ENCODE results near the gene RGMB.

RGMB gene

GRCh38 chr5:98757978-98758377, 15.5 kb upstream of the RGMB start:
- Histone ChIP-seq H2BK15ac (replicated peaks; ENCODE audit: low read depth) (no peak overlapping the region), H3K79me1 (ENCODE audit: low read length) (no peaks in the 10 kb centered on the region), H3K56ac (ENCODE audit: low read length) (no peak overlapping the region), H3K9ac (ENCODE audit: low read length) (no peak overlapping the region), H3K4ac (ENCODE audit: low read depth, low read length) (no peak overlapping the region), H3K23ac (ENCODE audit: low read length) (no peak overlapping the region), H3K4me2 (ENCODE audit: low read length) (no peak overlapping the region), H3K79me2 (ENCODE audit: control insufficient read depth, insufficient read depth, low read length) (no peaks in the 10 kb centered on the region), H3K18ac (ENCODE audit: low read length) (no peak overlapping the region), H2BK5ac (ENCODE audit: low read length) (no peak overlapping the region), H3K27me3 (ENCODE audit: insufficient read depth, low read length, poor library complexity) (no peaks in the 10 kb centered on the region), H3K27ac (ENCODE audit: low read depth, low read length) (no peak overlapping the region), H2AK5ac (ENCODE audit: low read length) (no peak overlapping the region), H4K5ac (ENCODE audit: low read length) (no peak overlapping the region), H3K4me3 (ENCODE audit: low read length) (no peak overlapping the region), H3K4me1 (ENCODE audit: control insufficient read depth, low read depth, low read length) (peaks cover 6% of the 10 kb centered on the region), H3K36me3 (ENCODE audit: control insufficient read depth, insufficient read depth, low read length) (no peaks in the 10 kb centered on the region), H2BK120ac (ENCODE audit: low read depth, low read length) (no peak overlapping the region), H4K8ac (ENCODE audit: low read depth, low read length) (no peak overlapping the region)
- WGBS (ENCODE audit: extremely low coverage, insufficient coverage, low lambda C conversion rate) = no CpG with 5 or more reads among the region's 2 CpGs
- no peak for DNase-seq

- H3K9ac ChIP-seq (ENCODE audit: low read length) = no peak overlapping the region
These were observed 10.3 kb upstream of the RGMB start for GRCh38 chr5:98763001-98763630.

GRCh38 chr5:98765815-98766214, 7.6 kb upstream of the RGMB start:
- DNase-seq = no peak
- Histone ChIP-seq H3K79me1 (ENCODE audit: low read length) (no peaks in the 10 kb centered on the region), H3K4ac (ENCODE audit: low read depth, low read length) (no peak overlapping the region), H2BK15ac (replicated peaks; ENCODE audit: low read depth) (peak overlapping the region; percentile 46), H2BK120ac (ENCODE audit: low read depth, low read length) (no peak overlapping the region), H3K4me3 (ENCODE audit: low read length) (no peak overlapping the region), H3K23ac (ENCODE audit: low read length) (no peak overlapping the region), H3K27me3 (ENCODE audit: insufficient read depth, low read length, poor library complexity) (no peaks in the 10 kb centered on the region), H4K8ac (ENCODE audit: low read depth, low read length) (no peak overlapping the region), H3K9ac (ENCODE audit: low read length) (no peak overlapping the region), H2AK5ac (ENCODE audit: low read length) (no peak overlapping the region), H3K27ac (ENCODE audit: low read depth, low read length) (no peak overlapping the region), H3K18ac (ENCODE audit: low read length) (no peak overlapping the region), H4K5ac (ENCODE audit: low read length) (no peak overlapping the region), H3K4me1 (ENCODE audit: control insufficient read depth, low read depth, low read length) (no peaks in the 10 kb centered on the region), H3K4me2 (ENCODE audit: low read length) (no peak overlapping the region), H2BK5ac (ENCODE audit: low read length) (no peak overlapping the region), H3K36me3 (ENCODE audit: control insufficient read depth, insufficient read depth, low read length) (no peaks in the 10 kb centered on the region), H3K56ac (ENCODE audit: low read length) (no peak overlapping the region), H3K79me2 (ENCODE audit: control insufficient read depth, insufficient read depth, low read length) (no peaks in the 10 kb centered on the region)
- WGBS (ENCODE audit: extremely low coverage, insufficient coverage, low lambda C conversion rate) = no CpG with 5 or more reads among the region's 4 CpGs

More at GRCh38 chr5:98763001-98763630, 10.3 kb upstream of the RGMB start:
- no CpG with 5 or more reads among the region's 6 CpGs for WGBS (ENCODE audit: extremely low coverage, insufficient coverage, low lambda C conversion rate)
- no peak overlapping the region for H2BK15ac ChIP-seq (replicated peaks; ENCODE audit: low read depth)
- H2BK5ac ChIP-seq (ENCODE audit: low read length) = no peak overlapping the region
- H3K18ac ChIP-seq (ENCODE audit: low read length) = peak overlapping the region; percentile 90
- no peak overlapping the region for H4K8ac ChIP-seq (ENCODE audit: low read depth, low read length)
- no peak overlapping the region for H3K4me3 ChIP-seq (ENCODE audit: low read length)
- no peaks in the 10 kb centered on the region for H3K36me3 ChIP-seq (ENCODE audit: control insufficient read depth, insufficient read depth, low read length)
- peak; percentile 97 for DNase-seq
- H3K79me2 ChIP-seq (ENCODE audit: control insufficient read depth, insufficient read depth, low read length) = no peaks in the 10 kb centered on the region
- H3K23ac ChIP-seq (ENCODE audit: low read length) = no peak overlapping the region
- peak overlapping the region; percentile 82 for H2BK120ac ChIP-seq (ENCODE audit: low read depth, low read length)
- H3K56ac ChIP-seq (ENCODE audit: low read length) = no peak overlapping the region
- no peaks in the 10 kb centered on the region for H3K27me3 ChIP-seq (ENCODE audit: insufficient read depth, low read length, poor library complexity)
- no peaks in the 10 kb centered on the region for H3K4me1 ChIP-seq (ENCODE audit: control insufficient read depth, low read depth, low read length)
- no peak overlapping the region for H3K4me2 ChIP-seq (ENCODE audit: low read length)
- H3K27ac ChIP-seq (ENCODE audit: low read depth, low read length) = peak overlapping the region; percentile 76
- no peak overlapping the region for H2AK5ac ChIP-seq (ENCODE audit: low read length)
- no peak overlapping the region for H4K5ac ChIP-seq (ENCODE audit: low read length)
- no peak overlapping the region for H3K4ac ChIP-seq (ENCODE audit: low read depth, low read length)
- H3K79me1 ChIP-seq (ENCODE audit: low read length) = no peaks in the 10 kb centered on the region

- DNase-seq = no peak
- no peak overlapping the region for H3K23ac ChIP-seq (ENCODE audit: low read length)
- no peak overlapping the region for H4K5ac ChIP-seq (ENCODE audit: low read length)
- H3K9ac ChIP-seq (ENCODE audit: low read length) = no peak overlapping the region
- no peak overlapping the region for H3K4me3 ChIP-seq (ENCODE audit: low read length)
- peak overlapping the region; percentile 9 for H3K27ac ChIP-seq (ENCODE audit: low read depth, low read length)
- peaks cover 3% of the 10 kb centered on the region for H3K4me1 ChIP-seq (ENCODE audit: control insufficient read depth, low read depth, low read length)
- H4K8ac ChIP-seq (ENCODE audit: low read depth, low read length) = no peak overlapping the region
- H3K56ac ChIP-seq (ENCODE audit: low read length) = peak overlapping the region; percentile 9
- no peak overlapping the region for H3K4me2 ChIP-seq (ENCODE audit: low read length)
- H3K18ac ChIP-seq (ENCODE audit: low read length) = peak overlapping the region; percentile 80
- H2BK15ac ChIP-seq (replicated peaks; ENCODE audit: low read depth) = peak overlapping the region; percentile 2
- no peaks in the 10 kb centered on the region for H3K79me1 ChIP-seq (ENCODE audit: low read length)
- H2AK5ac ChIP-seq (ENCODE audit: low read length) = no peak overlapping the region
- WGBS (ENCODE audit: extremely low coverage, insufficient coverage, low lambda C conversion rate) = no CpG with 5 or more reads among the region's 2 CpGs
- H3K4ac ChIP-seq (ENCODE audit: low read depth, low read length) = no peak overlapping the region
- H2BK120ac ChIP-seq (ENCODE audit: low read depth, low read length) = peak overlapping the region; percentile 97
- no peak overlapping the region for H2BK5ac ChIP-seq (ENCODE audit: low read length)
- H3K27me3 ChIP-seq (ENCODE audit: insufficient read depth, low read length, poor library complexity) = no peaks in the 10 kb centered on the region
- H3K36me3 ChIP-seq (ENCODE audit: control insufficient read depth, insufficient read depth, low read length) = no peaks in the 10 kb centered on the region
- peaks cover 2% of the 10 kb centered on the region for H3K79me2 ChIP-seq (ENCODE audit: control insufficient read depth, insufficient read depth, low read length)
These were observed 5.9 kb upstream of the RGMB start for GRCh38 chr5:98767581-98767980.

- Histone ChIP-seq H2AK5ac (ENCODE audit: low read length) (no peak overlapping the region), H3K79me1 (ENCODE audit: low read length) (no peaks in the 10 kb centered on the region), H4K8ac (ENCODE audit: low read depth, low read length) (no peak overlapping the region), H3K23ac (ENCODE audit: low read length) (peak overlapping the region; percentile 2), H4K5ac (ENCODE audit: low read length) (no peak overlapping the region), H3K27ac (ENCODE audit: low read depth, low read length) (peak overlapping the region; percentile 42), H3K4me3 (ENCODE audit: low read length) (peak overlapping the region; percentile 45), H3K56ac (ENCODE audit: low read length) (peak overlapping the region; percentile 94), H3K36me3 (ENCODE audit: control insufficient read depth, insufficient read depth, low read length) (no peaks in the 10 kb centered on the region), H3K4ac (ENCODE audit: low read depth, low read length) (peak overlapping the region; percentile 1), H2BK5ac (ENCODE audit: low read length) (no peak overlapping the region), H3K18ac (ENCODE audit: low read length) (peak overlapping the region; percentile 69), H2BK120ac (ENCODE audit: low read depth, low read length) (no peak overlapping the region), H3K4me2 (ENCODE audit: low read length) (peak overlapping the region; percentile 84), H3K27me3 (ENCODE audit: insufficient read depth, low read length, poor library complexity) (no peaks in the 10 kb centered on the region), H3K79me2 (ENCODE audit: control insufficient read depth, insufficient read depth, low read length) (peaks cover 2% of the 10 kb centered on the region), H3K4me1 (ENCODE audit: control insufficient read depth, low read depth, low read length) (peaks cover 5% of the 10 kb centered on the region), H3K9ac (ENCODE audit: low read length) (peak overlapping the region; percentile 85), H2BK15ac (replicated peaks; ENCODE audit: low read depth) (no peak overlapping the region)
- peak; percentile 97 for DNase-seq
- WGBS (ENCODE audit: extremely low coverage, insufficient coverage, low lambda C conversion rate) = no CpG with 5 or more reads among the region's 34 CpGs
These were observed 5.1 kb upstream of the RGMB start for GRCh38 chr5:98768160-98768959.

Measured in mesendoderm (in vitro differentiated cells).